WTC11 (cell line): ENCODE results near the gene LCE1D. TPM values are rescaled to one million over a fixed set of nuclear protein-coding genes. Genes with fewer than 3 reads are reported as not detected.

ENCODE experiments used
- ATAC-seq: fragments of 200-7000 bp; cut with Tn5 transposase; 2 replicates; pipeline ENCODE4 v1.10.0; 2021; ENCODE audit warnings: mild to moderate bottlenecking, moderate library complexity
- Bru-seq: library from RNA; stranded (reverse); fragments of 400-500 nt; gene quantifications from one replicate; lab custom pipeline; 2021; lab: Mats Ljungman, UMichigan
- CTCF ChIA-PET: fragments of 300-600 bp; sonication (Branson Sonifier 250); formaldehyde crosslinking; loops from one replicate; lab custom pipeline; 2021; ENCODE audit warnings: antibody characterized with exemption; lab: Charles Lee
- POLR2A ChIA-PET: fragments of 350-600 bp; sonication (Branson Sonifier 250); formaldehyde crosslinking; loops from one replicate; lab custom pipeline; 2021; ENCODE audit warnings: antibody characterized with exemption; lab: Charles Lee
- DNase-seq: peaks from one replicate; pipeline ENCODE4 v3.0.0; 2021; ENCODE audit warnings: low spot score
- H3K27ac Mint-ChIP-seq: 2 replicates; pipeline ENCODE4 v1.8.0; 2021; ENCODE audit warnings: mixed read lengths
- H3K27me3 Mint-ChIP-seq: 2 replicates; pipeline ENCODE4 v1.8.0; 2021; ENCODE audit warnings: low read depth, mild to moderate bottlenecking, moderate library complexity, mixed read lengths
- H3K36me3 Mint-ChIP-seq: 2 replicates; pipeline ENCODE4 v1.8.0; 2021; ENCODE audit warnings: mixed read lengths
- H3K4me1 Mint-ChIP-seq: 2 replicates; pipeline ENCODE4 v1.8.0; 2022; ENCODE audit warnings: mixed read lengths
- H3K4me3 Mint-ChIP-seq: 2 replicates; pipeline ENCODE4 v1.8.0; 2021; ENCODE audit warnings: mild to moderate bottlenecking, moderate library complexity, mixed read lengths
- H3K9me3 Mint-ChIP-seq: 2 replicates; pipeline ENCODE4 v1.8.0; 2021; ENCODE audit warnings: mixed read lengths
- ATF2 ChIP-seq: sonication (generic); formaldehyde crosslinking; IDR thresholded peaks from 2 replicates; pipeline ENCODE4 v1.8.1; 2022; ENCODE audit warnings: low read depth, missing genetic modification reagents, borderline replicate concordance
- CDX4 ChIP-seq: fragments of 250-450 bp; sonication (Bioruptor Pico); IDR thresholded peaks from 2 replicates; pipeline ENCODE4 v1.9.0; 2021; ENCODE audit warnings: moderate library complexity, mild to moderate bottlenecking, inconsistent platforms, borderline replicate concordance
- CTCF ChIP-seq: fragments of 200-600 bp; IDR thresholded peaks from 2 replicates; pipeline ENCODE4 v1.8.0; 2022; ENCODE audit warnings: antibody characterized with exemption
- ESRRA ChIP-seq: sonication (generic); formaldehyde crosslinking; IDR thresholded peaks from 2 replicates; pipeline ENCODE4 v1.8.1; 2022; ENCODE audit warnings: mild to moderate bottlenecking, missing genetic modification reagents, borderline replicate concordance
- GRHL2 ChIP-seq: fragments of 250-450 bp; sonication (Bioruptor Pico); IDR thresholded peaks from 2 replicates; pipeline ENCODE4 v1.8.0; 2022; ENCODE audit warnings: mild to moderate bottlenecking, moderate library complexity; ENCODE audit not compliant: insufficient replicate concordance, severe bottlenecking
- HMGXB4 ChIP-seq: sonication (generic); formaldehyde crosslinking; IDR thresholded peaks from 2 replicates; pipeline ENCODE4 v1.8.1; 2023; ENCODE audit warnings: mild to moderate bottlenecking, moderate library complexity, missing genetic modification reagents
- MYBL2 ChIP-seq: sonication (generic); formaldehyde crosslinking; IDR thresholded peaks from 2 replicates; pipeline ENCODE4 v1.8.1; 2023; ENCODE audit warnings: mild to moderate bottlenecking, moderate library complexity, missing genetic modification reagents
- NFE2L1 ChIP-seq: sonication (generic); formaldehyde crosslinking; IDR thresholded peaks from 2 replicates; pipeline ENCODE4 v1.8.1; 2023; ENCODE audit warnings: missing genetic modification reagents
- NR1H2 ChIP-seq: sonication (generic); formaldehyde crosslinking; IDR thresholded peaks from 2 replicates; pipeline ENCODE4 v1.9.0; 2021; ENCODE audit warnings: mild to moderate bottlenecking, moderate library complexity, missing genetic modification reagents
- NR2C2 ChIP-seq: sonication (generic); formaldehyde crosslinking; IDR thresholded peaks from 2 replicates; pipeline ENCODE4 v1.8.0; 2022; ENCODE audit warnings: mild to moderate bottlenecking, missing genetic modification reagents
- NR3C1 ChIP-seq: sonication (generic); formaldehyde crosslinking; conservative IDR thresholded peaks from 2 replicates; pipeline ENCODE4 v1.8.1; 2023; ENCODE audit warnings: low read depth, mild to moderate bottlenecking, missing genetic modification reagents
- PRDM15 ChIP-seq: sonication (generic); formaldehyde crosslinking; IDR thresholded peaks from 2 replicates; pipeline ENCODE4 v1.8.0; 2022; ENCODE audit warnings: missing genetic modification reagents
- RORB ChIP-seq: fragments of 250-450 bp; sonication (Bioruptor Pico); IDR thresholded peaks from 2 replicates; pipeline ENCODE4 v1.9.0; 2021; ENCODE audit warnings: mild to moderate bottlenecking
- SMAD3 ChIP-seq: sonication (generic); formaldehyde crosslinking; IDR thresholded peaks from 2 replicates; pipeline ENCODE4 v1.8.0; 2022; ENCODE audit warnings: missing genetic modification reagents, mild to moderate bottlenecking, borderline replicate concordance
- USF2 ChIP-seq: sonication (generic); formaldehyde crosslinking; IDR thresholded peaks from 2 replicates; pipeline ENCODE4 v1.8.1; 2023; ENCODE audit warnings: mild to moderate bottlenecking, missing genetic modification reagents, moderate library complexity
- ZNF219 ChIP-seq: sonication (generic); formaldehyde crosslinking; IDR thresholded peaks from 2 replicates; pipeline ENCODE4 v1.8.0; 2023; ENCODE audit warnings: missing genetic modification reagents, mild to moderate bottlenecking, borderline replicate concordance
- ZNF317 ChIP-seq: sonication (generic); formaldehyde crosslinking; IDR thresholded peaks from 2 replicates; pipeline ENCODE4 v1.8.1; 2023; ENCODE audit warnings: low read depth, mild to moderate bottlenecking, moderate library complexity, missing genetic modification reagents, borderline replicate concordance
- ZNF416 ChIP-seq: fragments of 250-450 bp; sonication (Bioruptor Pico); IDR thresholded peaks from 2 replicates; pipeline ENCODE4 v1.9.0; 2021; ENCODE audit warnings: mild to moderate bottlenecking, inconsistent platforms
- ZNF512 ChIP-seq: sonication (generic); formaldehyde crosslinking; IDR thresholded peaks from 2 replicates; pipeline ENCODE4 v1.8.1; 2022; ENCODE audit warnings: missing genetic modification reagents, borderline replicate concordance
- ZSCAN18 ChIP-seq: fragments of 250-450 bp; sonication (Bioruptor Pico); IDR thresholded peaks from 2 replicates; pipeline ENCODE4 v2.1.2; 2022; ENCODE audit warnings: mild to moderate bottlenecking, moderate library complexity
- long read RNA-seq, 3 experiments: library from RNA in 1 of 3; library from capped mRNA in 1 of 3; library from polyadenylated mRNA in 1 of 3; unstranded in 2 of 3; stranded (forward) in 1 of 3; transcript quantifications; one replicate each; pipeline ENCODE4 v2.0.0, GENCODE V29; 2021
- total RNA-seq: library from RNA; stranded (reverse); gene quantifications from 3 replicates; pipeline ENCODE4 v1.2.3, GENCODE V29; 2021

The LCE1D gene
- total RNA-seq (not detected in 3 replicates), Bru-seq, nascent RNA (not detected)
- long read RNA-seq, experiment 1, result 0 reads
- long read RNA-seq, experiment 2, result 0 reads
- long read RNA-seq, experiment 3, result 0 reads

GRCh38 chr1:152796421-152796820 lies at the start of gene LCE1D:
LCE1D (plus strand) TSS chr1:152796721; CDS start chr1:152797795, 1,074 bp downstream.
- ChIA-PET CTCF (no interaction called here), POLR2A (no interaction called here)
- Mint-ChIP-seq H3K27ac (no peak within 1 kb of the TSS), H3K36me3 (peaks cover 66% of the 10 kb centered on the region), H3K4me3 (no peak within 1 kb of the TSS)
- DNase-seq (no peak), ATAC-seq (no peak)
- TF ChIP-seq PRDM15 (no peak), CTCF (no peak), CDX4 (CRISPR knock-in tag) (no peak), NR3C1 (CRISPR knock-in tag) (no peak), MYBL2 (CRISPR knock-in tag) (no peak), ZNF512 (no peak), RORB (CRISPR knock-in tag) (no peak), USF2 (no peak), ZNF317 (no peak), ZSCAN18 (no peak), NFE2L1 (no peak), NR2C2 (CRISPR knock-in tag) (no peak)
- TF ChIP-seq, all 79 proteins: peak for 0
- Mint-ChIP-seq H3K4me1 (no peaks in the 10 kb centered on the region), H3K9me3 (peaks cover 82% of the 10 kb centered on the region), H3K27me3 (no peaks in the 10 kb centered on the region; the same call in 1 of the 2 replicates)

GRCh38 chr1:152747831-152748230 lies 48.7 kb upstream of the LCE1D start:
- H3K27me3 Mint-ChIP-seq, result peaks cover 3% of the 10 kb centered on the region
- POLR2A ChIA-PET, result no interaction called here
- H3K4me1 Mint-ChIP-seq, result no peaks in the 10 kb centered on the region
- peaks cover 90% of the 10 kb centered on the region for H3K9me3 Mint-ChIP-seq
- DNase-seq (no peak), ATAC-seq (no peak)
- CTCF ChIA-PET, result no interaction called here
- no peak overlapping the region for H3K4me3 Mint-ChIP-seq
- H3K36me3 Mint-ChIP-seq, result peaks cover 70% of the 10 kb centered on the region
- no peak overlapping the region for H3K27ac Mint-ChIP-seq
- TF ChIP-seq ATF2 (CRISPR knock-in tag) (no peak), GRHL2 (no peak), NR1H2 (CRISPR knock-in tag) (no peak), HMGXB4 (CRISPR knock-in tag) (no peak), ZNF416 (CRISPR knock-in tag) (no peak), ESRRA (CRISPR knock-in tag) (no peak), SMAD3 (CRISPR knock-in tag) (no peak), NFE2L1 (no peak), ZNF219 (CRISPR knock-in tag) (no peak)
